Keratinocyte (primary cell): ENCODE data around the gene NAIF1. TPM values are rescaled to one million over a fixed set of nuclear protein-coding genes. Genes with fewer than 3 reads are reported as not detected.

Source experiments
- DNase-seq: peaks from one replicate; pipeline ENCODE4 v3.0.0-alpha.2; 2011; ENCODE audit warnings: low read depth, missing footprints, low spot score
- FAIRE-seq: peaks from 2 replicates; lab custom pipeline; 2011; peaks lifted over from hg19 to GRCh38; lab: Jason Lieb, UNC
- H2AFZ ChIP-seq: 2 replicates; pipeline ENCODE4 v1.6.0; 2012; ENCODE audit warnings: low read length, control low read depth, inconsistent platforms; ENCODE audit not compliant: control insufficient read depth
- H3K27ac ChIP-seq: 2 replicates; pipeline ENCODE4 v1.5.1; 2011; ENCODE audit warnings: low read length; ENCODE audit not compliant: control insufficient read depth, insufficient read depth
- H3K27me3 ChIP-seq: 3 replicates; pipeline ENCODE4 v1.6.0; 2011; ENCODE audit warnings: low read length; ENCODE audit not compliant: control insufficient read depth, insufficient read depth; ENCODE audit errors: extremely low read depth
- H3K36me3 ChIP-seq, 2 experiments: 2 replicates in 1 of 2; 3 replicates in 1 of 2; pipeline ENCODE4 v1.5.1; 2011; ENCODE audit warnings: low read length in 2 of 2, mild to moderate bottlenecking in 1 of 2; ENCODE audit not compliant: control insufficient read depth in 2 of 2, insufficient read depth in 2 of 2; ENCODE audit errors: extremely low read depth in 1 of 2
- H3K4me1 ChIP-seq: 3 replicates; pipeline ENCODE4 v1.5.1; 2011; ENCODE audit warnings: low read length; ENCODE audit not compliant: control insufficient read depth, insufficient read depth; ENCODE audit errors: extremely low read depth
- H3K4me2 ChIP-seq: 3 replicates; pipeline ENCODE4 v1.6.0; 2011; ENCODE audit warnings: low read depth, low read length; ENCODE audit not compliant: control insufficient read depth, insufficient read depth; ENCODE audit errors: extremely low read depth
- H3K4me3 ChIP-seq, 3 experiments: fragments of 200-600 bp in 1 of 3; sonication (generic) in 1 of 3; 2 replicates in 2 of 3; 3 replicates in 1 of 3; pipeline ENCODE4 v1.5.1; 2011 to 2016; ENCODE audit warnings: low read length in 3 of 3, mild to moderate bottlenecking in 3 of 3, control low read depth in 2 of 3, inconsistent platforms in 1 of 3, low read depth in 1 of 3, mixed read lengths in 1 of 3, mixed run types in 1 of 3, moderate library complexity in 1 of 3; ENCODE audit not compliant: control insufficient read depth in 2 of 3, insufficient read depth in 2 of 3; ENCODE audit errors: extremely low read depth in 1 of 3
- H3K79me2 ChIP-seq: 2 replicates; pipeline ENCODE4 v1.6.0; 2012; ENCODE audit warnings: low read length; ENCODE audit not compliant: control insufficient read depth, insufficient read depth
- H3K9ac ChIP-seq: 3 replicates; pipeline ENCODE4 v1.6.0; 2011; ENCODE audit warnings: low read length; ENCODE audit not compliant: control insufficient read depth, insufficient read depth; ENCODE audit errors: extremely low read depth
- H3K9me1 ChIP-seq: 3 replicates; pipeline ENCODE4 v1.6.0; 2011; ENCODE audit warnings: low read length; ENCODE audit not compliant: control insufficient read depth, insufficient read depth; ENCODE audit errors: extremely low read depth
- H3K9me3 ChIP-seq: 2 replicates; pipeline ENCODE4 v1.5.1; 2012; ENCODE audit warnings: low read depth, low read length; ENCODE audit not compliant: control insufficient read depth
- H4K20me1 ChIP-seq: 3 replicates; pipeline ENCODE4 v1.6.0; 2011; ENCODE audit warnings: low read length; ENCODE audit not compliant: control insufficient read depth, insufficient read depth; ENCODE audit errors: extremely low read depth
- EZH2 ChIP-seq: IDR thresholded peaks from one replicate; pipeline ENCODE4 v1.6.1; 2012; ENCODE audit warnings: inconsistent platforms, mild to moderate bottlenecking, low read length, moderate library complexity
- dilution Hi-C: fragments of 300-500 bp; cut with MboI; formaldehyde crosslinking; loops from one replicate; pipeline ENCODE4 v1.7.0; 2020; ENCODE audit warnings: low sequenced_read_pairs; ENCODE audit not compliant: extremely low pct_ligation_motif_present
- polyA plus RNA-seq, 5 experiments: library from polyadenylated mRNA; depleted of rRNA in 3 of 5; stranded (reverse) in 3 of 5; stranded (forward) in 1 of 5; unstranded in 1 of 5; fragments of >200 nt; gene quantifications; 1 replicate in 1 of 5; 2 replicates in 3 of 5; 3 replicates in 1 of 5; pipeline versions ENCODE4 v1.2.1 to v1.2.3, GENCODE V29; 2011 to 2012; ENCODE audit warnings: missing spikeins in 2 of 5, low read depth in 1 of 5, low replicate concordance in 1 of 5
- TF ChIP-seq, protein P1 (sequence below), 3 experiments: IDR thresholded peaks in 1 of 3; conservative IDR thresholded peaks in 1 of 3; optimal IDR thresholded peaks in 1 of 3; 2 replicates in 2 of 3; 3 replicates in 1 of 3; pipeline versions ENCODE3 to v1.5.1; 2011; ENCODE audit warnings: low read length in 3 of 3, mild to moderate bottlenecking in 3 of 3, moderate library complexity in 2 of 3, control low read depth in 1 of 3, inconsistent platforms in 1 of 3; ENCODE audit not compliant: insufficient read depth in 2 of 3; ENCODE audit errors: extremely low read depth in 1 of 3

NAIF1 gene
- polyA plus RNA-seq, 1 donor (not counting 4 experiments of a cell fraction or from before 2014, with no cell fraction given): 6.3 TPM

DNA sequence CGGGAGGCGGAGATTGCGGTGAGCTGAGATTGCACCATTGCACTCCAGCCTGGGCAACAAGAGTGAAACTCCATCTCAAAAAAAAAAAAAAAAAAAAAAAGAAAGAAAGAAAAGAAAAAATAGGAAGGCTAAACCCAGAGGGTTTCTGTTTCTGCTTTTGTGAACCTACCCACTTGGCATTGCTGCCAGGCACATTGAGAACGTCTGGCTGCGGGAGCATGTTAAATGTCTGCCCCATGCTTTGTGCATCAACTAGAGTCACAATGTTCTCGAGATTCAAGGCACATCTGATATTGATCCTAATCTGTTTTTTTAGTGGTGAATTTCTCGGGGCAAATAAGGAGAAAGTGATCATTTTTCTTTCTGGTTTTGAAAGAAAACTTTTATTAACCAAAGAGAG is 3.8 kb upstream of the NAIF1 start:
- Histone ChIP-seq H3K27ac (no peak overlapping the region), H3K9me1 (peaks cover 4% of the 10 kb centered on the region), H3K79me2 (peaks cover 54% of the 10 kb centered on the region), H3K4me3 (no peak overlapping the region), H2AFZ (no peak overlapping the region), H3K27me3 (no peaks in the 10 kb centered on the region), H3K4me1 (peaks cover 29% of the 10 kb centered on the region), H3K36me3 (no peaks in the 10 kb centered on the region), H3K4me2 (no peak overlapping the region), H3K9ac (no peak overlapping the region), H3K9me3 (no peaks in the 10 kb centered on the region), H4K20me1 (no peaks in the 10 kb centered on the region)
- TF ChIP-seq, protein P1, sequence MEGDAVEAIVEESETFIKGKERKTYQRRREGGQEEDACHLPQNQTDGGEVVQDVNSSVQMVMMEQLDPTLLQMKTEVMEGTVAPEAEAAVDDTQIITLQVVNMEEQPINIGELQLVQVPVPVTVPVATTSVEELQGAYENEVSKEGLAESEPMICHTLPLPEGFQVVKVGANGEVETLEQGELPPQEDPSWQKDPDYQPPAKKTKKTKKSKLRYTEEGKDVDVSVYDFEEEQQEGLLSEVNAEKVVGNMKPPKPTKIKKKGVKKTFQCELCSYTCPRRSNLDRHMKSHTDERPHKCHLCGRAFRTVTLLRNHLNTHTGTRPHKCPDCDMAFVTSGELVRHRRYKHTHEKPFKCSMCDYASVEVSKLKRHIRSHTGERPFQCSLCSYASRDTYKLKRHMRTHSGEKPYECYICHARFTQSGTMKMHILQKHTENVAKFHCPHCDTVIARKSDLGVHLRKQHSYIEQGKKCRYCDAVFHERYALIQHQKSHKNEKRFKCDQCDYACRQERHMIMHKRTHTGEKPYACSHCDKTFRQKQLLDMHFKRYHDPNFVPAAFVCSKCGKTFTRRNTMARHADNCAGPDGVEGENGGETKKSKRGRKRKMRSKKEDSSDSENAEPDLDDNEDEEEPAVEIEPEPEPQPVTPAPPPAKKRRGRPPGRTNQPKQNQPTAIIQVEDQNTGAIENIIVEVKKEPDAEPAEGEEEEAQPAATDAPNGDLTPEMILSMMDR (optimal IDR thresholded peaks at IDR 0.05 in 1 of 3, IDR thresholded peaks at IDR 0.05 in 1 of 3, conservative IDR thresholded peaks at IDR 0.05 in 1 of 3; ENCODE audit: extremely low read depth in 1 of 3, insufficient read depth in 2 of 3, low read length in 3 of 3): no peak
- no peak for TF ChIP-seq EZH2
- dilution Hi-C loops: loop anchor here (25.0 kb wide), 1 partner anchor 134 kb away; the partner anchor contains the start of genes DPM2 and PIP5KL1
- no peak for FAIRE-seq
- no peak for DNase-seq

DNA sequence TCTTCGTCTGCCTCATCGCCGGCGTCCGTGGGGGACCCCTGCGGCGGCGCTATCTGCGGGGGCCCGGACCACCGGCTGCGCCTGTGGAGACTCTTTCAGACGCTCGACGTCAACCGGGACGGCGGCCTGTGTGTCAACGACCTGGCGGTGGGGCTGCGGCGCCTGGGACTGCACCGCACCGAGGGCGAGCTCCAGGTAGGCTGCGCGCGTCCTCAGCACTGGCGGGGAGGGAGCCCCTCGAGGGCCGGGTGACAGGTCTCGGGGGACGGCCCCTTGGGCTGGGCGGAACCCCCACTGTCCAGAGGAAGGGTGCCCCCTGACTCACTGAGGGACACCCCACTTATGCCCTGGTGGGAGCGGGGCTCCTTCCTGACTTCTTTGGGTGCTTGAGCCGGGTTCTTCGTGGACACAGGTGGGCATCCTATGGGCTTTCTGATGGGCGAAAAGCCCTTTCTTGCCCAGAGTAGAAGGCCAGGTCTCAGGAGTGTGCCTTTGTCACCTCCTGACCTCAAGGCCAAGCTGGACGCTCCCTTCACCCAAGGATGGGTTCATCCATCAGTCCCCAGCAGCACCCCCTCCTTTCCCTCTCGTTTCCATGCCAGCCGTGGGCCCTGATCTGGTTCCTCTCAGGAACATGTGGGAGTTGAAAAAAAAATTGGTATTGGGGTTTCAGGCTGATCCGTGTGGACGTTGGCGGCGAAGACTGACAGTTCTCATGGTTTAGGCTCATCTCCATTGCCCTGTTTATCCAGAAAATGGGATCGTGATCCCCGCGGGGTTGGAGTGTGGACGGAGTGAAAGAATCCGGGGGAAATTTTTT is 1.5 kb upstream of the NAIF1 start:
- Histone ChIP-seq H3K79me2 (peaks cover 50% of the 10 kb centered on the region), H3K4me3 (peak overlapping the region; percentile 77 to 97 (median 90)), H2AFZ (peak overlapping the region; percentile 67), H4K20me1 (no peaks in the 10 kb centered on the region), H3K27ac (peak overlapping the region; percentile 64), H3K9me1 (peaks cover 4% of the 10 kb centered on the region), H3K9me3 (no peaks in the 10 kb centered on the region), H3K36me3 (peaks cover 0 to under 1% of the 10 kb centered on the region in 2 experiments), H3K4me2 (peak overlapping the region; percentile 95), H3K4me1 (peaks cover 31% of the 10 kb centered on the region), H3K9ac (peak overlapping the region; percentile 82), H3K27me3 (no peaks in the 10 kb centered on the region)
- dilution Hi-C loops: loop anchor here (25.0 kb wide), 1 partner anchor 131 kb away; the partner anchor contains the start of genes DPM2 and PIP5KL1
- DNase-seq: no peak
- TF ChIP-seq, protein P1 (optimal IDR thresholded peaks at IDR 0.05 in 1 of 3, IDR thresholded peaks at IDR 0.05 in 1 of 3, conservative IDR thresholded peaks at IDR 0.05 in 1 of 3; ENCODE audit: extremely low read depth in 1 of 3, insufficient read depth in 2 of 3, low read length in 3 of 3): no peak
- no peak for TF ChIP-seq EZH2
- FAIRE-seq: no peak
